ENCODE data around the gene PTPRD.

PTPRD gene

DNA sequence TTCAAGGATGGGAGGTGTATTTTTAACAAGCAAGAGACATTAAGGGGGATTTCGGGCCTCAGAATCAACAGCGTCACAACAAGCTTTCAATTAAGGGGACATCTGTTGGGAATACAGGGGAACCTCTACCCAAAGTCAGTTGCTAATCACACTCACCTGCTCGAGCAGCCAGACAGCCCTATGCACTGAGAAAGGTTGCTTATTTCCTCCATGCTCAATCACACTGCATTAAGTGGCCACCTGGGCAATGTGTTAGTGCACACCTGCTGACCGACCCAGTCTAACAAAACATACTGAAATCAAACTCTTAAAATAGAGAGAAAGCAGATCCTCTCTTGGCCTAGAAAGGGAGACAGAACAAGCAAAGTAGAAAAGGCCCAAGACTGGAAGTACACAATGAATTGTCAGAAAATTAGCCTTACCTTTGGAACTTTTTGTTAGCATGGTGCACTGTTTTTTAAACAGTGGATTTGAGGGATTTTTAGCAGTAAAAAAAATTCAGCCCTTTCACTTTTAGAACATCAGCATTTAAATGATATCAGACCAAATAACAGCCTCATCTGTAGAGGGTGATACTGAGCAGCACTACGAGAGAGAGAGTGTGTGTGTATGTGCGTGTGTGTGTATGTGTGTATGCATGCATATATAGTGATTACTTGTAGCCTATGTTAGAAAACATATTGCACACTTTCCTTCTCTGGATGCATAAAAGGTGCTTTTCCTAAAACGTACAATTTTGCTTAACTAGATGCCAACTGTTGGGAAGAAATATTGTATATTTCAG is 1694.7 kb downstream of the PTPRD start:
- Histone ChIP-seq H3F3A (ENCODE audit: low read depth) (no peaks in the 10 kb centered on the region), H3K36me3 (ENCODE audit: insufficient read depth, low read length) (no peaks in the 10 kb centered on the region), H3K79me2 (ENCODE audit: insufficient read depth, low read length) (no peaks in the 10 kb centered on the region), H3K9me3 (ENCODE audit: insufficient read depth, low read depth, low read length) (no peaks in the 10 kb centered on the region), H3K9me2 (replicated peaks; ENCODE audit: low read depth, low read length) (no peaks in the 10 kb centered on the region), H3K4me3 (ENCODE audit: low read length, poor library complexity, severe bottlenecking) (peak overlapping the region; percentile 41), H4K20me1 (ENCODE audit: insufficient read depth, low read length, poor library complexity, severe bottlenecking) (no peaks in the 10 kb centered on the region), H3K4me2 (ENCODE audit: low read depth, low read length, poor library complexity, severe bottlenecking) (peak overlapping the region; percentile 36), H2AFZ (ENCODE audit: low read length) (0 out of 2 replicates have a peak overlapping the region, but pooled peaks have one; percentile 25), H3K4me1 (ENCODE audit: insufficient read depth, low read length, poor library complexity, severe bottlenecking) (peaks cover 17% of the 10 kb centered on the region), H3K27me3 (ENCODE audit: insufficient read depth, low read length, poor library complexity, severe bottlenecking) (no peaks in the 10 kb centered on the region), H3K9ac (ENCODE audit: low read depth, low read length, poor library complexity, severe bottlenecking) (no peak overlapping the region)
- TF ChIP-seq EZH2phosphoT487 (IDR thresholded peaks at IDR 0.05; ENCODE audit: borderline replicate concordance) = no peak
- TF ChIP-seq, protein P1, sequence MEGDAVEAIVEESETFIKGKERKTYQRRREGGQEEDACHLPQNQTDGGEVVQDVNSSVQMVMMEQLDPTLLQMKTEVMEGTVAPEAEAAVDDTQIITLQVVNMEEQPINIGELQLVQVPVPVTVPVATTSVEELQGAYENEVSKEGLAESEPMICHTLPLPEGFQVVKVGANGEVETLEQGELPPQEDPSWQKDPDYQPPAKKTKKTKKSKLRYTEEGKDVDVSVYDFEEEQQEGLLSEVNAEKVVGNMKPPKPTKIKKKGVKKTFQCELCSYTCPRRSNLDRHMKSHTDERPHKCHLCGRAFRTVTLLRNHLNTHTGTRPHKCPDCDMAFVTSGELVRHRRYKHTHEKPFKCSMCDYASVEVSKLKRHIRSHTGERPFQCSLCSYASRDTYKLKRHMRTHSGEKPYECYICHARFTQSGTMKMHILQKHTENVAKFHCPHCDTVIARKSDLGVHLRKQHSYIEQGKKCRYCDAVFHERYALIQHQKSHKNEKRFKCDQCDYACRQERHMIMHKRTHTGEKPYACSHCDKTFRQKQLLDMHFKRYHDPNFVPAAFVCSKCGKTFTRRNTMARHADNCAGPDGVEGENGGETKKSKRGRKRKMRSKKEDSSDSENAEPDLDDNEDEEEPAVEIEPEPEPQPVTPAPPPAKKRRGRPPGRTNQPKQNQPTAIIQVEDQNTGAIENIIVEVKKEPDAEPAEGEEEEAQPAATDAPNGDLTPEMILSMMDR (conservative IDR thresholded peaks at IDR 0.05; ENCODE audit: low read length) = peak; percentile 49

DNA sequence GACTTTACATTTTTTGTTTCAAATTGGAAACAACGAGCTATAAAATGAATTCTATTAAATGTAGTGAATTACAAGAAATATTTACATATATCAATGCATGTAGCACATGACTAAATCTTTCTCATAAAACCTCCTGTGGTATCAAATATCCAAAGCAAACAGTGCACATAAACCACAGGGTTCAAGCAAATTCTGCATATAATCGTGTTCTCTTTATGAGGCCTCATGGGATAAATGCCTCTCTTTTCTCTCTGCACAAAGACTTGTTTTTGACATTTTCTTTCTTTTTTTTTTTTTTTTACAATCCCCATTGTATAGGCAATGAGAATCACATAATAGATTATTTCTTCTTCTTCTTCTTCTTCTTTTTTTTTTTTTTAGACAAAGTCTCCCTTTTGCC is 1696.0 kb downstream of the PTPRD start:
- Histone ChIP-seq H3K9me2 (replicated peaks; ENCODE audit: low read depth, low read length) (no peaks in the 10 kb centered on the region), H3K36me3 (ENCODE audit: insufficient read depth, low read length) (no peaks in the 10 kb centered on the region), H4K20me1 (ENCODE audit: insufficient read depth, low read length, poor library complexity, severe bottlenecking) (no peaks in the 10 kb centered on the region), H3K4me1 (ENCODE audit: insufficient read depth, low read length, poor library complexity, severe bottlenecking) (peaks cover 17% of the 10 kb centered on the region), H3F3A (ENCODE audit: low read depth) (no peaks in the 10 kb centered on the region), H3K9ac (ENCODE audit: low read depth, low read length, poor library complexity, severe bottlenecking) (no peak overlapping the region), H3K4me3 (ENCODE audit: low read length, poor library complexity, severe bottlenecking) (no peak overlapping the region), H3K4me2 (ENCODE audit: low read depth, low read length, poor library complexity, severe bottlenecking) (no peak overlapping the region), H3K79me2 (ENCODE audit: insufficient read depth, low read length) (no peaks in the 10 kb centered on the region), H3K27me3 (ENCODE audit: insufficient read depth, low read length, poor library complexity, severe bottlenecking) (no peaks in the 10 kb centered on the region), H2AFZ (ENCODE audit: low read length) (no peak overlapping the region), H3K9me3 (ENCODE audit: insufficient read depth, low read depth, low read length) (no peaks in the 10 kb centered on the region)
- TF ChIP-seq, protein P1 (conservative IDR thresholded peaks at IDR 0.05; ENCODE audit: low read length) = no peak
- no peak for TF ChIP-seq EZH2phosphoT487 (IDR thresholded peaks at IDR 0.05; ENCODE audit: borderline replicate concordance)

DNA sequence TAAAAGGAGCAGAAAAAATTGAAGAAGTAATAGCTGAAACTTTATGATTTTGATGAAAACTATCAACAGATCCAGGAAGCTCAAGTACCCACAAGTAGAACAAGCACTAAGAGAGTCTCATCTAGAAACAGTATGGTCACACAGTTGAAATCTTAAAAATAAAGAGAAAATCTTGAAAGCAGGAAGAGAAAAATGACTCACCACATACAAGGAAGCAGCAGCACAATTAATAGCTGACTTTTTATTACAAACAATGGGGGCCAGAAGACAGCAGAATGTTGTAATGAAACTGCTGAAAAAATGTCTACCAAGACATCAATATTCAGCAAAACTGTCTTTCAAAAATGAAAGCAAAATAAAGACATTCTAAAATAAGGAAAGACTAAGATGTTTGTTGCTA is 1704.9 kb downstream of the PTPRD start:
- Histone ChIP-seq H3K9me3 (ENCODE audit: insufficient read depth, low read depth, low read length) (peaks cover 12% of the 10 kb centered on the region), H3K4me2 (ENCODE audit: low read depth, low read length, poor library complexity, severe bottlenecking) (peak overlapping the region; percentile 41), H3F3A (ENCODE audit: low read depth) (0 out of 2 replicates have a peak, but pooled peaks cover 4% of the 10 kb centered on the region), H3K4me1 (ENCODE audit: insufficient read depth, low read length, poor library complexity, severe bottlenecking) (no peaks in the 10 kb centered on the region), H3K79me2 (ENCODE audit: insufficient read depth, low read length) (no peaks in the 10 kb centered on the region), H3K27me3 (ENCODE audit: insufficient read depth, low read length, poor library complexity, severe bottlenecking) (no peaks in the 10 kb centered on the region), H4K20me1 (ENCODE audit: insufficient read depth, low read length, poor library complexity, severe bottlenecking) (no peaks in the 10 kb centered on the region), H3K36me3 (ENCODE audit: insufficient read depth, low read length) (no peaks in the 10 kb centered on the region), H2AFZ (ENCODE audit: low read length) (peak overlapping the region; percentile 72), H3K9ac (ENCODE audit: low read depth, low read length, poor library complexity, severe bottlenecking) (no peak overlapping the region), H3K4me3 (ENCODE audit: low read length, poor library complexity, severe bottlenecking) (peak overlapping the region; percentile 31), H3K9me2 (replicated peaks; ENCODE audit: low read depth, low read length) (no peaks in the 10 kb centered on the region)
- no peak for TF ChIP-seq EZH2phosphoT487 (IDR thresholded peaks at IDR 0.05; ENCODE audit: borderline replicate concordance)
- TF ChIP-seq, protein P1 (conservative IDR thresholded peaks at IDR 0.05; ENCODE audit: low read length) = no peak

Data from Loucy (cell line).